MM.1S (cell line): Measurements from ENCODE around the gene CLDND1.

Experiments
- EZH2 ChIP-seq: fragments of 300-600 bp; sonication (generic); optimal IDR thresholded peaks from 2 replicates; pipeline ENCODE3; 2017; ENCODE audit warnings: low read depth, mild to moderate bottlenecking, antibody characterized with exemption, low read length, mixed read lengths
- EZH2phosphoT487 ChIP-seq: fragments of 300-600 bp; sonication (generic); IDR thresholded peaks from 2 replicates; pipeline ENCODE4 v1.6.1; 2018; ENCODE audit warnings: antibody characterized with exemption, low read length
- TF ChIP-seq, protein P1 (sequence below): fragments of 300-600 bp; sonication (generic); IDR thresholded peaks from 2 replicates; pipeline ENCODE4 v1.5.1; 2016; ENCODE audit warnings: antibody characterized with exemption, low read length, mixed read lengths

GRCh38 chr3:98542623-98543022 lies 19.9 kb upstream of the CLDND1 start:
- TF ChIP-seq EZH2: no peak
- TF ChIP-seq, protein P1, sequence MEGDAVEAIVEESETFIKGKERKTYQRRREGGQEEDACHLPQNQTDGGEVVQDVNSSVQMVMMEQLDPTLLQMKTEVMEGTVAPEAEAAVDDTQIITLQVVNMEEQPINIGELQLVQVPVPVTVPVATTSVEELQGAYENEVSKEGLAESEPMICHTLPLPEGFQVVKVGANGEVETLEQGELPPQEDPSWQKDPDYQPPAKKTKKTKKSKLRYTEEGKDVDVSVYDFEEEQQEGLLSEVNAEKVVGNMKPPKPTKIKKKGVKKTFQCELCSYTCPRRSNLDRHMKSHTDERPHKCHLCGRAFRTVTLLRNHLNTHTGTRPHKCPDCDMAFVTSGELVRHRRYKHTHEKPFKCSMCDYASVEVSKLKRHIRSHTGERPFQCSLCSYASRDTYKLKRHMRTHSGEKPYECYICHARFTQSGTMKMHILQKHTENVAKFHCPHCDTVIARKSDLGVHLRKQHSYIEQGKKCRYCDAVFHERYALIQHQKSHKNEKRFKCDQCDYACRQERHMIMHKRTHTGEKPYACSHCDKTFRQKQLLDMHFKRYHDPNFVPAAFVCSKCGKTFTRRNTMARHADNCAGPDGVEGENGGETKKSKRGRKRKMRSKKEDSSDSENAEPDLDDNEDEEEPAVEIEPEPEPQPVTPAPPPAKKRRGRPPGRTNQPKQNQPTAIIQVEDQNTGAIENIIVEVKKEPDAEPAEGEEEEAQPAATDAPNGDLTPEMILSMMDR: no peak
- no peak for TF ChIP-seq EZH2phosphoT487
